AG04450 (cell line): ENCODE results near the gene UBAP2L. TPM values are rescaled to one million over a fixed set of nuclear protein-coding genes. Genes with fewer than 3 reads are reported as not detected.
"Not testable (repeated sequence)": the region's sequence is repeated elsewhere in the genome, so short reads cannot be mapped to it uniquely, and the experiment has no call there.

Experiments
- CTCF ChIA-PET: fragments of 300-600, 350-600 bp; formaldehyde crosslinking; extraction: SDS; loops from one replicate; lab custom pipeline; 2022; ENCODE audit warnings: antibody characterized with exemption, inconsistent platforms; lab: Charles Lee
- POLR2A ChIA-PET: fragments of 350-600 bp; formaldehyde crosslinking; extraction: SDS; loops from one replicate; lab custom pipeline; 2021; ENCODE audit warnings: antibody characterized with exemption, inconsistent platforms; lab: Yijun Ruan, JAX
- DNase-seq: peaks from one replicate; pipeline ENCODE4 v3.0.0-alpha.2; 2011; ENCODE audit warnings: low read depth, low spot score
- H3K27ac ChIP-seq: one replicate; pipeline ENCODE4 v1.5.1; 2012; ENCODE audit warnings: low read depth, low read length, control low read depth
- H3K27me3 ChIP-seq: one replicate; pipeline ENCODE4 v1.6.0; 2012; ENCODE audit warnings: low read length; ENCODE audit not compliant: control insufficient read depth, insufficient read depth
- H3K4me3 ChIP-seq: 2 replicates; pipeline ENCODE4 v1.5.1; 2011; ENCODE audit warnings: mild to moderate bottlenecking, low read depth, low read length, control low read depth
- H3K9me3 ChIP-seq: 2 replicates; pipeline ENCODE4 v1.5.1; 2012; ENCODE audit warnings: low read length; ENCODE audit not compliant: control insufficient read depth, insufficient read depth
- polyA plus RNA-seq: library from polyadenylated mRNA; depleted of rRNA; stranded (reverse); fragments of >200 nt; gene quantifications from 2 replicates; pipeline ENCODE4 v1.2.3, GENCODE V29; 2011
- TF ChIP-seq, protein P1 (sequence below): IDR thresholded peaks from 2 replicates; pipeline ENCODE4 v1.5.1; 2011; ENCODE audit warnings: low read depth, low read length, control low read depth, inconsistent platforms

Gene UBAP2L
- polyA plus RNA-seq, 1 experiment: 173 TPM

DNA sequence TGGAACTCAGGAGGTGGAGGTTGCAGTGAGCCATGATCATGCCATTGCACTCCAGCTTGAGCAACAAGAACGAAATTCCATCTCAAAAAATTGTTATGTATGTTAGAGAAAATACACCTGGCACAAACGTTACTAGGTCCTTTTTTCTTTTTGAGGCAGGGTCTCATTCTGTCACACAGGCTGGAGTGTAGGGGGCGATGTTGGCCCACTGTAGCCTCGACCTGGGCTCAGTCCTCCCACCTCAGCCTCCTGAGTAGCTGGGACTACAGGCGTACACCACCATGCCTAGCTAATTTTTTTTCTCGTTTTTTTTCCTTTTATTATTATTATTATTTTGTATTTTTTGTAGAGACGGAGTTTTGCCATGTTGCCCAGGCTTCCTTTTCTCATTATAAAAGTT is 56.0 kb downstream of the UBAP2L start:
- Histone ChIP-seq H3K4me3 (no peak overlapping the region), H3K27me3 (no peaks in the 10 kb centered on the region), H3K9me3 (no peaks in the 10 kb centered on the region), H3K27ac (no peak overlapping the region)
- ChIA-PET CTCF (interaction anchor here (0.7 to 1.1 kb wide), 3 partner anchors 22 to 270 kb away, joined by 3 to 6 read pairs (median 3); no protein-coding TSS in a partner anchor), POLR2A (no interaction called here)
- DNase-seq: no peak
- TF ChIP-seq, protein P1, sequence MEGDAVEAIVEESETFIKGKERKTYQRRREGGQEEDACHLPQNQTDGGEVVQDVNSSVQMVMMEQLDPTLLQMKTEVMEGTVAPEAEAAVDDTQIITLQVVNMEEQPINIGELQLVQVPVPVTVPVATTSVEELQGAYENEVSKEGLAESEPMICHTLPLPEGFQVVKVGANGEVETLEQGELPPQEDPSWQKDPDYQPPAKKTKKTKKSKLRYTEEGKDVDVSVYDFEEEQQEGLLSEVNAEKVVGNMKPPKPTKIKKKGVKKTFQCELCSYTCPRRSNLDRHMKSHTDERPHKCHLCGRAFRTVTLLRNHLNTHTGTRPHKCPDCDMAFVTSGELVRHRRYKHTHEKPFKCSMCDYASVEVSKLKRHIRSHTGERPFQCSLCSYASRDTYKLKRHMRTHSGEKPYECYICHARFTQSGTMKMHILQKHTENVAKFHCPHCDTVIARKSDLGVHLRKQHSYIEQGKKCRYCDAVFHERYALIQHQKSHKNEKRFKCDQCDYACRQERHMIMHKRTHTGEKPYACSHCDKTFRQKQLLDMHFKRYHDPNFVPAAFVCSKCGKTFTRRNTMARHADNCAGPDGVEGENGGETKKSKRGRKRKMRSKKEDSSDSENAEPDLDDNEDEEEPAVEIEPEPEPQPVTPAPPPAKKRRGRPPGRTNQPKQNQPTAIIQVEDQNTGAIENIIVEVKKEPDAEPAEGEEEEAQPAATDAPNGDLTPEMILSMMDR: no peak

DNA sequence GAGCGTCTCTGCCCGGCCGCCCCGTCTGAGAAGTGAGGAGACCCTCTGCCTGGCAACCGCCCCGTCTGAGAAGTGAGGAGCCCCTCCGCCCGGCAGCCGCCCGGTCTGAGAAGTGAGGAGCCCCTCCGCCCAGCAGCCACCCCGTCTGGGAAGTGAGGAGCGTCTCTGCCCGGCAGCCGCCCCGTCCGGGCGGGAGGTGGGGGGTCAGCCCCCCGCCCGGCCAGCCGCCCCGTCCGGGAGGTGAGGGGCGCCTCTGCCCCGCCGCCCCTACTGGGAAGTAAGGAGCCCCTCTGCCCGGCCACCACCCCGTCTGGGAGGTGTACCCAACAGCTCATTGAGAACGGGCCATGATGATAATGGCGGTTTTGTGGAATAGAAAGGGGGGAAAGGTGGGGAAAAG is 66.8 kb downstream of the UBAP2L start:
- H3K27me3 ChIP-seq, CTCF ChIA-PET, H3K9me3 ChIP-seq, POLR2A ChIA-PET, H3K27ac ChIP-seq, DNase-seq, H3K4me3 ChIP-seq: not testable (repeated sequence)

DNA sequence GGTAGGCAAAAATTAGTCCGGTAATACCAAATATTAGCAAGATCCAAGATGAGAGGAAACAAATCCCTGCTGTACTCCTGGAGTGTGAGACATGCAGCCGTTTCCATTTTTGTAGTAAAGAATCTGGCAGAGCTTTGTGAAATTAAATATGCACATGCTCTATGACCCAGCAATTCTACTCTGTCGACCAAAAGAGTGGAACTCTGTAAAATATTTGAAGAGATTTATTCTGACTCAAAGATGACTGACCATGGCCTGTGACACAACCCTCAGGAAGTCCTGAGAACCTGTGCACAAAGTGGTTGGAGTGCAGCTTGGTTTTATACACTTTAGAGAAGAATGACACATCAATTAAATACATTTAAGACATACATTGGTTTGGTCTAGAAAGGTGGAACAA is 67.9 kb downstream of the UBAP2L start:
- peaks cover 3% of the 10 kb centered on the region; the same call in 1 of the 2 replicates for H3K9me3 ChIP-seq
- DNase-seq: no peak
- ChIA-PET CTCF (no interaction called here), POLR2A (no interaction called here)
- TF ChIP-seq, protein P1: no peak
- H3K27ac ChIP-seq: no peak overlapping the region
- peaks cover 4% of the 10 kb centered on the region for H3K27me3 ChIP-seq
- H3K4me3 ChIP-seq: no peak overlapping the region

DNA sequence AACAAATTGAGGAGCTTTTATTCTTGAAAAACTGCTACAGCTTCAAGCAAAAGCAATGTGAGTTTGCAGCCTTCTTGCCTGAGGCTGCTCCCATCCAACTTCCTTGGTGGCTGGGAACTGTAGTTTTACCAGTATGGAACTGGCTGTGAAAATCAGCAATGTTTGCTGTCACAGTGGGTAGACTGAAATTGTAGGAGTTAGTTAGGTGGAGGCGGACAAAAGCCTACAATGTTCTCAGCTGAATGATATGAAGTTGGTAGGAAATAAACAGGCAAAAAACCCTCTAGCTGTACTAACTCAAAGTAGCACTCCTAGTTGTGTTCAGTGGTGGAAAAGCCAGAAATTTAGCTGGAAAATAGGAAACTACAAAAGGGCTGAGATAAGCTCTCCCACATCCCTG is 70.2 kb downstream of the UBAP2L start:
- Histone ChIP-seq H3K4me3 (no peak overlapping the region), H3K9me3 (peaks cover 17% of the 10 kb centered on the region), H3K27ac (no peak overlapping the region), H3K27me3 (peaks cover 4% of the 10 kb centered on the region)
- TF ChIP-seq, protein P1: no peak
- ChIA-PET POLR2A (no interaction called here), CTCF (interaction anchor here (1.1 kb wide), 1 partner anchor 19 kb away, joined by 3 read pairs; no protein-coding TSS in a partner anchor)
- DNase-seq: no peak

DNA sequence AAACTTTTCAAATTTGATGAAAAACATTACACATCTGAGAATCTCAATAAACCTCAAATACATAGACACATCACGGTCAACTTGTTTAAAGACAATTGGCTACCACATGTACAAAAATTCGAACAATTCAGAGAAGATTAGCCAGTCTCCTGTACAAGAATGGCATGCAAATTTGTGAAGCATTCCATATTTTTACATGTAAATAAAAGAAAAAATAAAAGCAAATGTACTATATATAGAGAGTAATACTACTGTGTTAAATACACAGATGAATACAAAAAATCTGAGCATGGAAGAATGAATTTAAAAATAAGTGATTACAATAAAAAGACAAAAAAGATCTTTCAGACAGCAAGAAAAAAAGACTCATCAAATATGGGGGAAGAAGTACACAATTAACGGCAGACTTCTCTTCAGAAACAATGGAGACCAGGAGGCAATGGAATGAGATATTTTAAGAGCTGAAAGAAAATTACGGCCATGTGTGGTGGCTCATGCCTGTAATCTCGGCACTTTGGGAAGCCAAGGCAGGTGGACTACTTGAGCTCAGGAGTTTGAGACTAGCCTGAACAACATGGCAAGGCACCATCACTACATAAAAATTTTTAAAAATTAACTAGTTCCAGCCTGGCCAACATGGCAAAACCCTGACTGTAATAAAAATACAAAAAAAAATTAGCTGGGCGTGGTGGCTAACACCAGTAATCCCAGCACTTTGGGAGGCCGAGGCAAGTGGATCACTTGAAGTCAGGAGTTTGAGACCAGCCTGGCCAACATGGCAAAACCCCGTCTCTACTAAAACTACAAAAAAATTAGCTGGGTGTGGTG is 74.9 kb downstream of the UBAP2L start:
- Histone ChIP-seq H3K9me3 (peaks cover 24% of the 10 kb centered on the region), H3K27me3 (peaks cover 4% of the 10 kb centered on the region), H3K27ac (no peak overlapping the region), H3K4me3 (no peak overlapping the region)
- TF ChIP-seq, protein P1: no peak
- ChIA-PET POLR2A (interaction anchor here (0.6 kb wide), 1 partner anchor 79 kb away, joined by 3 read pairs; no protein-coding TSS in a partner anchor), CTCF (no interaction called here)
- no peak for DNase-seq
